Activated CD4-positive, alpha-beta T cell treated with anti-CD3 and anti-CD28 coated beads, Interleukin-2, amount 10 ng/mL, durations not matched to agents 24 days and 14 days (primary cell): ENCODE data around the gene ACAD9. TPM values are rescaled to one million over a fixed set of nuclear protein-coding genes. Genes with fewer than 3 reads are reported as not detected.
"Not testable (repeated sequence)": the region's sequence is repeated elsewhere in the genome, so short reads cannot be mapped to it uniquely, and the experiment has no call there.

ENCODE experiments used
- DNase-seq: peaks from one replicate; pipeline ENCODE4 v3.0.0; 2022
- H3K27ac Mint-ChIP-seq: one replicate; pipeline ENCODE4 v1.8.0; 2022; ENCODE audit warnings: mild to moderate bottlenecking, mixed read lengths
- H3K27me3 Mint-ChIP-seq: one replicate; pipeline ENCODE4 v1.8.0; 2022; ENCODE audit warnings: mixed read lengths
- H3K36me3 Mint-ChIP-seq: one replicate; pipeline ENCODE4 v1.8.0; 2022; ENCODE audit warnings: low read depth, mild to moderate bottlenecking, mixed read lengths
- H3K4me1 Mint-ChIP-seq: one replicate; pipeline ENCODE4 v1.8.0; 2021; ENCODE audit warnings: mixed read lengths
- H3K4me3 Mint-ChIP-seq: one replicate; pipeline ENCODE4 v1.8.0; 2022; ENCODE audit warnings: mild to moderate bottlenecking, moderate library complexity, mixed read lengths
- H3K9me3 Mint-ChIP-seq: one replicate; pipeline ENCODE4 v1.8.0; 2021; ENCODE audit warnings: mixed read lengths
- intact Hi-C: fragments of 100-400 bp; cut with micrococcal nuclease; formaldehyde crosslinking; loops from one replicate; pipeline ENCODE4 v1.15.1; 2023
- total RNA-seq: library from RNA; stranded (reverse); gene quantifications from 2 replicates; pipeline ENCODE4 v1.2.3, GENCODE V29; 2022

The ACAD9 gene
- total RNA-seq, 1 donor from 2014 or later = 69.2 TPM

DNA sequence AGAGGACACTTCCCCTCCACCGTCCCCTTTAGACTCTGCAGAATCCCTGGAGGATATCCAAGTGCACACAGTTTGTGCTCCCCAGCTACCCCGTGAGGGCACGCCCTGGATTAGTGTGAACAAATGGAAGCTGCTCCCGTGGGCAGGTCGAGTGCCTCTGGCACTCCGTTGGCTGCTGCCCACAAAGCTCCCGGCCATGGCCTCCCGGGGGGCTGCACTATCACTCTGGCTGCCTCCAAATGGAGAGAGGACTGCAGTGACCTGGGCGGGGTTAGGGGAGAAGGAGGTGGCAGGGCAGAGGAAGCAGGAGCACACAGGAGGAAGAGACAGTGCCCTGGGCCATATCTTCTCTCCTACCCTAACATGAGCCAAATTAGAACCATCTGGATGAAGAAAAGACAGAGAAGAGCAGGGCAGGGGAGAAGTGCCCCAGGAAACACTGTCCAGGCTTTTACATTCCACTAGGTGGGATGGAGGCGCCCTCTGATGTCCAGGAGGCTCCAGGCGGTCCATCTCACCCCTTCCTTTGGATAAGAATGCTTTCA, 29.4 kb upstream of the ACAD9 start:
- H3K4me3 Mint-ChIP-seq = no peak overlapping the region
- no peak overlapping the region for H3K27ac Mint-ChIP-seq
- no peaks in the 10 kb centered on the region for H3K36me3 Mint-ChIP-seq
- H3K4me1 Mint-ChIP-seq = peaks cover 15% of the 10 kb centered on the region
- intact Hi-C loops = no loop called here
- H3K27me3 Mint-ChIP-seq = no peaks in the 10 kb centered on the region
- H3K9me3 Mint-ChIP-seq = peaks cover 10% of the 10 kb centered on the region
- no peak for DNase-seq

- H3K36me3 Mint-ChIP-seq = no peaks in the 10 kb centered on the region
Measured at GRCh38 chr3:128850544-128850943, 28.9 kb upstream of the ACAD9 start.

DNA sequence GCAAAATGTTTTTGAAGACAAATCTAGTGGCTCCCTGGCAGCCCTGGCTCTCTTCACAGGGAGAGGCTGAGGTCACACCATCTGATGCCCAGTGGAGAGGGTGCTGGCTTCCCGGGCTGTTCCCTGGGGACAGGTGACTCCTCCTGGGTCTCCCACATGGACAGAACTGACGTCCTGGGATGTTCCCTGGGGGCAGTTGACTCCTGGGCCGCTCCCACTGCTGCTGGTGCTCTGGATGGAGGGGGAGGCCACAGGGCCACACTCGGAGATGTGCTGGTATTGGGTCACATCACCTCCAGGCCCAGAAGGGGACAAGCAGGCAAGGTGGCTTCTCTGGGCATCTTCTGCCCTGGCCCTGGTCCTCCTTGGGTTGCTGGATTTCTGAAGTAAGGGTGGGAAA, 27.8 kb upstream of the ACAD9 start:
- H3K27me3 Mint-ChIP-seq = no peaks in the 10 kb centered on the region
- intact Hi-C loops = no loop called here
- peaks cover 10% of the 10 kb centered on the region for H3K9me3 Mint-ChIP-seq
- no peak overlapping the region for H3K27ac Mint-ChIP-seq
- no peak for DNase-seq
- no peak overlapping the region for H3K4me3 Mint-ChIP-seq
- H3K4me1 Mint-ChIP-seq = peaks cover 5% of the 10 kb centered on the region
- H3K36me3 Mint-ChIP-seq = no peaks in the 10 kb centered on the region

More at GRCh38 chr3:128850544-128850943, 28.9 kb upstream of the ACAD9 start:
- H3K27me3 Mint-ChIP-seq = no peaks in the 10 kb centered on the region
- DNase-seq = no peak
- peaks cover 10% of the 10 kb centered on the region for H3K9me3 Mint-ChIP-seq
- no peak overlapping the region for H3K27ac Mint-ChIP-seq
- no peak overlapping the region for H3K4me3 Mint-ChIP-seq
- H3K4me1 Mint-ChIP-seq = peaks cover 10% of the 10 kb centered on the region
- intact Hi-C loops = no loop called here

GRCh38 chr3:128853826-128854225, 25.6 kb upstream of the ACAD9 start:
- no peaks in the 10 kb centered on the region for H3K4me1 Mint-ChIP-seq
- no peaks in the 10 kb centered on the region for H3K27me3 Mint-ChIP-seq
- no peak overlapping the region for H3K27ac Mint-ChIP-seq
- intact Hi-C loops = no loop called here
- H3K36me3 Mint-ChIP-seq = no peaks in the 10 kb centered on the region
- no peak overlapping the region for H3K4me3 Mint-ChIP-seq
- H3K9me3 Mint-ChIP-seq = peaks cover 10% of the 10 kb centered on the region
- DNase-seq = no peak

GRCh38 chr3:128854475-128854874, 24.9 kb upstream of the ACAD9 start:
- Mint-ChIP-seq H3K4me1 (no peaks in the 10 kb centered on the region), H3K27me3 (no peaks in the 10 kb centered on the region), H3K9me3 (peaks cover 13% of the 10 kb centered on the region), H3K36me3 (no peaks in the 10 kb centered on the region), H3K27ac (no peak overlapping the region), H3K4me3 (no peak overlapping the region)
- DNase-seq = no peak
- intact Hi-C loops = no loop called here

- peaks cover 2% of the 10 kb centered on the region for H3K36me3 Mint-ChIP-seq
- H3K4me1 Mint-ChIP-seq = no peaks in the 10 kb centered on the region
- no peak overlapping the region for H3K4me3 Mint-ChIP-seq
- peaks cover 18% of the 10 kb centered on the region for H3K9me3 Mint-ChIP-seq
- no peaks in the 10 kb centered on the region for H3K27me3 Mint-ChIP-seq
- intact Hi-C loops = no loop called here
- no peak overlapping the region for H3K27ac Mint-ChIP-seq
- no peak for DNase-seq
Measured at GRCh38 chr3:128855569-128855968, 23.9 kb upstream of the ACAD9 start.

DNA sequence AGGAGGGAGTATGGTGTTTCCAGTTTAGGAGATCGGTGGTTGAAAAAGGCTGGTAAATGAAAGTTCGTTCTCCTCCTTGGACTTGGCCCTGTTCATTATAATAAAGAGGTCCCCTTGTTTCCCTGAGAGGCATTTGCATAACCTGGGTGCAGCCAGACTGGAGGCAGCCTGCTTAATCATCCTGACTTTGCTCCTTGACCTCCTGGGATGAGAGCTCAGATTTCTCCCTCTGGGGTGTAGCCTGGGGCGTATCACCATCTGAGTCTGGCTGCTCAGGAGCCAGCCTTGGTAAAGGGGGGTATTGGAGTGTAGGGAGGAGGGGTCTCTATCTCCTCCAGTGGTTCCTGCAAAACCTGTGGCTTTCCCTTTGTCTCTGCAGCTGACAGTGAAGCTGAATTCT, 21.3 kb upstream of the ACAD9 start:
- Mint-ChIP-seq H3K27ac (no peak overlapping the region), H3K9me3 (peaks cover 18% of the 10 kb centered on the region), H3K4me1 (no peaks in the 10 kb centered on the region), H3K36me3 (peaks cover 4% of the 10 kb centered on the region), H3K4me3 (no peak overlapping the region), H3K27me3 (no peaks in the 10 kb centered on the region)
- no peak for DNase-seq
- intact Hi-C loops = no loop called here

- Mint-ChIP-seq H3K36me3 (peaks cover 4% of the 10 kb centered on the region), H3K27ac (no peak overlapping the region), H3K9me3 (peaks cover 9% of the 10 kb centered on the region), H3K4me1 (peaks cover under 1% of the 10 kb centered on the region), H3K27me3 (no peaks in the 10 kb centered on the region), H3K4me3 (no peak overlapping the region)
- no peak for DNase-seq
- intact Hi-C loops = no loop called here
Measured at GRCh38 chr3:128859630-128860029, 19.8 kb upstream of the ACAD9 start.

GRCh38 chr3:128861491-128861890, 17.9 kb upstream of the ACAD9 start:
- Mint-ChIP-seq H3K36me3 (peaks cover 4% of the 10 kb centered on the region), H3K9me3 (peaks cover 8% of the 10 kb centered on the region), H3K27me3 (no peaks in the 10 kb centered on the region), H3K4me3 (no peak overlapping the region), H3K4me1 (peaks cover 2% of the 10 kb centered on the region), H3K27ac (no peak overlapping the region)
- DNase-seq = no peak
- intact Hi-C loops = no loop called here

GRCh38 chr3:128863560-128863959, 15.9 kb upstream of the ACAD9 start:
- Mint-ChIP-seq H3K9me3 (peaks cover 8% of the 10 kb centered on the region), H3K27ac (no peak overlapping the region)
- intact Hi-C loops = no loop called here

GRCh38 chr3:128864351-128864811, 15.0 kb upstream of the ACAD9 start:
- Mint-ChIP-seq H3K27me3 (no peaks in the 10 kb centered on the region), H3K9me3 (peaks cover 6% of the 10 kb centered on the region), H3K4me3 (no peak overlapping the region), H3K36me3 (peaks cover 4% of the 10 kb centered on the region), H3K4me1 (peaks cover 5% of the 10 kb centered on the region), H3K27ac (no peak overlapping the region)
- no peak for DNase-seq
- intact Hi-C loops = no loop called here

More at GRCh38 chr3:128863560-128863959, 15.9 kb upstream of the ACAD9 start:
- Mint-ChIP-seq H3K4me3 (no peak overlapping the region), H3K4me1 (peaks cover 5% of the 10 kb centered on the region), H3K27me3 (no peaks in the 10 kb centered on the region), H3K36me3 (peaks cover 4% of the 10 kb centered on the region)
- no peak for DNase-seq

GRCh38 chr3:128864849-128865804, 14.3 kb upstream of the ACAD9 start:
- H3K4me3 Mint-ChIP-seq, DNase-seq, H3K36me3 Mint-ChIP-seq, H3K9me3 Mint-ChIP-seq, intact Hi-C loops, H3K27ac Mint-ChIP-seq, H3K27me3 Mint-ChIP-seq, H3K4me1 Mint-ChIP-seq: not testable (repeated sequence)

GRCh38 chr3:128867200-128868125, 12.0 kb upstream of the ACAD9 start:
- Mint-ChIP-seq H3K4me3 (no peak overlapping the region), H3K27me3 (no peaks in the 10 kb centered on the region), H3K36me3 (no peaks in the 10 kb centered on the region), H3K9me3 (no peaks in the 10 kb centered on the region), H3K4me1 (peaks cover 5% of the 10 kb centered on the region), H3K27ac (no peak overlapping the region)
- intact Hi-C loops = no loop called here
- no peak for DNase-seq
